ENCODE data around the gene NEK7. TPM values are rescaled to one million over a fixed set of nuclear protein-coding genes. Genes with fewer than 3 reads are reported as not detected.
A peak's percentile ranks its signal among the peaks of the same experiment; 100 is the strongest.

NEK7 gene
- total and polyA plus RNA-seq, 2 of the 8 experiments (the other 6 are each of a cell fraction or from before 2014, with no cell fraction given) = 5.1 to 10.0 TPM

- H4K20me1 ChIP-seq (replicated peaks in 1 of 2; ENCODE audit: control insufficient read depth in 1 of 2, insufficient read depth in 2 of 2, low read length in 2 of 2) = peaks cover 0 to 1% of the 10 kb centered on the region in 2 experiments
- H4K5ac ChIP-seq (ENCODE audit: insufficient read length, low read depth, low read length) = no peak overlapping the region
These were observed 22.8 kb downstream of the NEK7 start for GRCh38 chr1:198179556-198179981.

More at GRCh38 chr1:198179556-198179981, 22.8 kb downstream of the NEK7 start:
- H4K8ac ChIP-seq (ENCODE audit: extremely low read depth, insufficient read depth, low read length) = no peak overlapping the region
- 74% methylated on average over 2 of the region's 2 CpGs; no CpG with 5 or more reads in 1 of the 2 experiments for WGBS, 2 experiments (ENCODE audit: extremely low coverage in 1 of 2, insufficient coverage in 1 of 2, insufficient read length in 1 of 2, insufficient replicate concordance in 2 of 2, low coverage in 1 of 2, low lambda C conversion rate in 2 of 2, missing lambda C conversion rate in 1 of 2)
- peaks cover 0 to 3% (median 3%) of the 10 kb centered on the region in 4 experiments; a peak in 2 of 7 replicates for H3K4me1 ChIP-seq (replicated peaks in 1 of 4; ENCODE audit: control insufficient read depth in 3 of 4, insufficient read depth in 4 of 4, low read length in 3 of 4)
- H3K79me1 ChIP-seq (ENCODE audit: low read depth, low read length) = no peaks in the 10 kb centered on the region
- no peak overlapping the region for H3K23ac ChIP-seq (ENCODE audit: insufficient read length)
- no peak overlapping the region for H3K4ac ChIP-seq (replicated peaks; ENCODE audit: insufficient read length, low read depth, low read length)
- ChIA-PET CTCF (ENCODE audit: partially characterized antibody) (interaction anchor here (0.8 kb wide), 1 partner anchor 18 kb away, joined by 3 read pairs; no protein-coding TSS in a partner anchor), POLR2A (ENCODE audit: partially characterized antibody) (no interaction called here)
- peaks cover 0 to 83% of the 10 kb centered on the region in 2 experiments; a peak in 3 of 4 replicates for H3K79me2 ChIP-seq (ENCODE audit: control insufficient read depth in 1 of 2, insufficient read depth in 2 of 2, low read length in 2 of 2)
- no peak overlapping the region for H2BK5ac ChIP-seq (ENCODE audit: low read depth, low read length)
- 0 out of 2 replicates have a peak overlapping the region, but pooled peaks have one; percentile 23 for H3K27ac ChIP-seq (ENCODE audit: low read depth, low read length)
- H3K36me3 ChIP-seq (ENCODE audit: control insufficient read depth in 2 of 4, insufficient read depth in 4 of 4, low read length in 3 of 4) = no peaks in the 10 kb centered on the region
- H2BK12ac ChIP-seq (ENCODE audit: low read depth, low read length) = no peak overlapping the region
- H3K27me3 ChIP-seq (replicated peaks in 1 of 4; ENCODE audit: control insufficient read depth in 3 of 4, extremely low read depth in 1 of 4, insufficient read depth in 3 of 4, low read length in 3 of 4) = no peaks in the 10 kb centered on the region
- no peak overlapping the region for H3K14ac ChIP-seq (ENCODE audit: insufficient read length)
- no peak overlapping the region for H3K18ac ChIP-seq (ENCODE audit: extremely low read depth, low read length)
- FAIRE-seq (no peak), DNase-seq (ENCODE audit: low read depth in 1 of 2, low spot score in 2 of 2) (no peak)
- H3K23me2 ChIP-seq (ENCODE audit: low read depth, low read length) = no peaks in the 10 kb centered on the region; the same call in 1 of the 2 replicates
- no peak overlapping the region for H2BK20ac ChIP-seq (ENCODE audit: low read length)
- H3K4me2 ChIP-seq (ENCODE audit: insufficient read depth in 1 of 2, low read depth in 2 of 2, low read length in 2 of 2) = peak overlapping the region in 1 of 2 experiments; percentile 45; a peak in 2 of 4 replicates
- H3K56ac ChIP-seq (replicated peaks; ENCODE audit: insufficient read length, low read depth, low read length) = no peak overlapping the region
- no peaks in the 10 kb centered on the region for H3K9me3 ChIP-seq (ENCODE audit: insufficient read depth in 2 of 2, low read depth in 1 of 2, low read length in 1 of 2)
- no peak overlapping the region for H2BK120ac ChIP-seq (replicated peaks; ENCODE audit: low read depth, low read length)
- H2AK5ac ChIP-seq (ENCODE audit: low read depth, low read length) = 0 out of 2 replicates have a peak overlapping the region, but pooled peaks have one; percentile 72
- H3K4me3 ChIP-seq (ENCODE audit: extremely low read depth in 1 of 4, insufficient read depth in 2 of 4, low read depth in 3 of 4, low read length in 4 of 4) = no peak overlapping the region
- no peak overlapping the region for H2AFZ ChIP-seq (ENCODE audit: low read length)
- no peak overlapping the region for H3K9ac ChIP-seq (replicated peaks in 1 of 4; ENCODE audit: extremely low read depth in 1 of 4, low read depth in 3 of 4, low read length in 3 of 4)
- H2BK15ac ChIP-seq (ENCODE audit: low read length) = no peak overlapping the region
- no peak overlapping the region for H4K91ac ChIP-seq (replicated peaks; ENCODE audit: insufficient read length, low read length)

Measured in H1 (cell line).